OCI-LY1 (cell line): ENCODE results near the gene NAA16.
A peak's percentile ranks its signal among the peaks of the same experiment; 100 is the strongest.

Experiments used
- EZH2 ChIP-seq: fragments of 200-600 bp; sonication (generic), shearing (Covaris generic); IDR thresholded peaks from 2 replicates; pipeline ENCODE4 v1.8.0; 2017; ENCODE audit warnings: borderline replicate concordance, mixed run types, mild to moderate bottlenecking, antibody characterized with exemption, low read length, moderate library complexity, mixed read lengths
- TF ChIP-seq, protein P1 (sequence below): fragments of 200-600 bp; sonication (generic), shearing (Covaris generic); IDR thresholded peaks from 2 replicates; pipeline ENCODE4 v1.5.1; 2017; ENCODE audit warnings: mild to moderate bottlenecking, antibody characterized with exemption, low read length, moderate library complexity, mixed read lengths

DNA sequence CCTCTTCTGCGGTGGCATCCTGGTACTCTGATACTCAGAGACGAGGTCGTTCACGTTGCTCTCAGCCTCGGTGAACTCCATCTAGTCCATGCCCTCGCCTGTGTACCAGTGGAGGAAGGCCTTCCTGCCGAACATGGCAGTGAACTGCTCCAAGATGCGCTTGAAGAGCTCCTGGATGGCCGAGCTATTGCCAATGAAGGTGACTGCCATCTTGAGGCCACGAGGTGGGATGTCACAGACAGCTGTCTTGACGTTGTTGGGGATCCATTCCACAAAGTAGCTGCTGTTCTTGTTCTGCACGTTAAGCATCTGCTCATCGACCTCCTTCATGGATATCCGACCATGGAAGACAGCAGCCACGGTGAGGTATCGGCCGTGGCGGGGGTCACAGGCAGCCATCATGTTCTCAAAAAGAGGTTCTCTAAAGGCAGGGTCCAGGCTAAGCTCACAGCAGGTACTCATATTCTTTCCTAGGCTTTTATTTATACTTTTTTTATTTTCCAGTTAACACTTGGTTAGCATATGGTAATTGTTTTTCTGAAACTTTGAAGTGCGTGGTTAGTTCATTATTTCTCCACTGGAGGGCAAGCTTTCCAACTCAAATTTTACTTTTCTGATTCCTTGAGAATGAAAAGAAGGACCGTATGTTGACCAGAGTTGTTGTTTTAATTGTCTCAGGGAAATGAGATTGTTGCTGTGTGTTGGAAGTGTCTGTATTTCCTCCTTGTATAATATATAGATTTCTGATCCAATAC, 73.9 kb downstream of the NAA16 start:
- TF ChIP-seq, protein P1, sequence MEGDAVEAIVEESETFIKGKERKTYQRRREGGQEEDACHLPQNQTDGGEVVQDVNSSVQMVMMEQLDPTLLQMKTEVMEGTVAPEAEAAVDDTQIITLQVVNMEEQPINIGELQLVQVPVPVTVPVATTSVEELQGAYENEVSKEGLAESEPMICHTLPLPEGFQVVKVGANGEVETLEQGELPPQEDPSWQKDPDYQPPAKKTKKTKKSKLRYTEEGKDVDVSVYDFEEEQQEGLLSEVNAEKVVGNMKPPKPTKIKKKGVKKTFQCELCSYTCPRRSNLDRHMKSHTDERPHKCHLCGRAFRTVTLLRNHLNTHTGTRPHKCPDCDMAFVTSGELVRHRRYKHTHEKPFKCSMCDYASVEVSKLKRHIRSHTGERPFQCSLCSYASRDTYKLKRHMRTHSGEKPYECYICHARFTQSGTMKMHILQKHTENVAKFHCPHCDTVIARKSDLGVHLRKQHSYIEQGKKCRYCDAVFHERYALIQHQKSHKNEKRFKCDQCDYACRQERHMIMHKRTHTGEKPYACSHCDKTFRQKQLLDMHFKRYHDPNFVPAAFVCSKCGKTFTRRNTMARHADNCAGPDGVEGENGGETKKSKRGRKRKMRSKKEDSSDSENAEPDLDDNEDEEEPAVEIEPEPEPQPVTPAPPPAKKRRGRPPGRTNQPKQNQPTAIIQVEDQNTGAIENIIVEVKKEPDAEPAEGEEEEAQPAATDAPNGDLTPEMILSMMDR = peak; percentile 57
- TF ChIP-seq EZH2 = no peak
